Mucosa of rectum (tissue), 2 donors: ENCODE measurements around the gene DHRS7.
A peak's percentile ranks its signal among the peaks of the same experiment; 100 is the strongest.

ENCODE experiments used
- H3K27ac ChIP-seq, 2 donors: one replicate each; pipeline ENCODE4 v1.7.0; 2013; ENCODE audit warnings: inconsistent platforms in 2 of 2, low read depth in 2 of 2, low read length in 2 of 2
- H3K27me3 ChIP-seq, 2 donors: one replicate each; pipeline ENCODE4 v1.7.0; 2013; ENCODE audit warnings: low read length in 2 of 2; ENCODE audit not compliant: control insufficient read depth in 2 of 2, insufficient read depth in 2 of 2
- H3K36me3 ChIP-seq, 2 donors: one replicate each; pipeline ENCODE4 v1.7.0; 2013; ENCODE audit warnings: low read length in 2 of 2; ENCODE audit not compliant: control insufficient read depth in 2 of 2, insufficient read depth in 2 of 2
- H3K4me1 ChIP-seq, 2 donors: one replicate each; pipeline ENCODE4 v1.7.0; 2013; ENCODE audit warnings: low read length in 2 of 2, mild to moderate bottlenecking in 1 of 2; ENCODE audit not compliant: control insufficient read depth in 2 of 2, insufficient read depth in 2 of 2
- H3K4me3 ChIP-seq, 2 donors: one replicate each; pipeline ENCODE4 v1.7.0; 2013; ENCODE audit warnings: low read length in 2 of 2
- H3K9ac ChIP-seq, 2 donors: one replicate each; pipeline ENCODE4 v1.7.0; 2013; ENCODE audit warnings: low read length in 2 of 2, low read depth in 1 of 2, mild to moderate bottlenecking in 1 of 2
- H3K9me3 ChIP-seq, 2 donors: one replicate each; pipeline ENCODE4 v1.7.0; 2013; ENCODE audit warnings: low read length in 2 of 2; ENCODE audit not compliant: control insufficient read depth in 2 of 2
- donor health status: healthy.
- donor health status: Normal muscosa, but diverticular disease.

The DHRS7 gene

DNA sequence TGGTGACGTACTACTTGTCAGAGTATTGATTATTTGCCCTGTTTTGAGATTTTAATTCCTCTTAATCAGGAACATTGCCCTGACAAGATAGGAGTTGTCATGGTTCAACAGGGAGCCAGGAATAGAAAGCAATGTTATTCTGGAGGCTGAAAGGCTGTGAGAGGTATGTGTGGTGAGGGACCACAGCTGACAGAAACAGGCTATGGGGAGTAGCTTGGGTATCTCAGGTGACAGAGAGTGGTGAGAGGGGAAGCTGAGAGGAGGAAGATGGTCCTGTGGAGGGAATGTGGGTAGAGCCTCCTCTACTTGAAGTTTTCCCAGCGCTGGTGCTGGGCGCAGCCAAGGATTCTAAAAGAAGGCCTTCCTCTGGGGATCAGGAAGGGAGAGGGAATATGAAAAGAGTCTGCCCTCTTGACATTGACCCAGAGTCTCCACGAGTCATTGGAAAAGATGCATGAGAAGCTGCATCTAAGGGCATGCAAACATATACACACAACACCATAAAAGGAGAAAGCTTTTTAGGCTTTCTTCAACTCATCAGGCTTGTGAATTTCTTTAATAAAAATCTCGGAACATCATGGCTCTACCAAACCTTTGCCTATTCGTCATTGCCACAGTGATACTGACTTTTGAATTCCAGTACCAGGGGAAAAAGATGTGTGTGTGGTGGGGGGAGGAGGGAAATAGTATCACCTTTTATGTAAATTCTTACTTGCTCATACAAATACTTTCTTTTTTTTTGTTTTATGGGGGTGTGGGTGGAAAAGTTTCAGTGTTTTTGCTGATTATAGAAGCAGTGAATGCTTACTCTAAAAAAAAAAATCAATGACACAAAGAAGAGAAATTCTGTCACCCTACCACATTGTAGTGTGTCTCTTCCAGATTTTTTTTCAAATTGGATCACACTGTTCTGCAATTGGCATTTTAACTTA, 39.9 kb upstream of the DHRS7 start:
- Histone ChIP-seq H3K36me3 (no peaks in the 10 kb centered on the region), H3K4me1 (peaks cover 0 to 5% of the 10 kb centered on the region in 2 donors), H3K9ac (no peak overlapping the region), H3K4me3 (no peak overlapping the region), H3K27ac (peak overlapping the region in 1 of 2 donors; percentile 17), H3K9me3 (no peaks in the 10 kb centered on the region), H3K27me3 (no peaks in the 10 kb centered on the region)

- Histone ChIP-seq H3K4me3 (peak overlapping the region in 1 of 2 donors; percentile 37), H3K27ac (peak overlapping the region in 1 of 2 donors; percentile 17), H3K9ac (no peak overlapping the region), H3K9me3 (no peaks in the 10 kb centered on the region), H3K36me3 (no peaks in the 10 kb centered on the region), H3K4me1 (peaks cover 0 to 5% of the 10 kb centered on the region in 2 donors), H3K27me3 (no peaks in the 10 kb centered on the region)
Measured at GRCh38 chr14:60204104-60204842, 39.1 kb upstream of the DHRS7 start.

- Histone ChIP-seq H3K27me3 (no peaks in the 10 kb centered on the region), H3K36me3 (no peaks in the 10 kb centered on the region), H3K4me3 (no peak overlapping the region), H3K27ac (no peak overlapping the region), H3K9ac (no peak overlapping the region), H3K4me1 (no peaks in the 10 kb centered on the region), H3K9me3 (no peaks in the 10 kb centered on the region)
Measured at GRCh38 chr14:60199321-60199720, 34.1 kb upstream of the DHRS7 start.

DNA sequence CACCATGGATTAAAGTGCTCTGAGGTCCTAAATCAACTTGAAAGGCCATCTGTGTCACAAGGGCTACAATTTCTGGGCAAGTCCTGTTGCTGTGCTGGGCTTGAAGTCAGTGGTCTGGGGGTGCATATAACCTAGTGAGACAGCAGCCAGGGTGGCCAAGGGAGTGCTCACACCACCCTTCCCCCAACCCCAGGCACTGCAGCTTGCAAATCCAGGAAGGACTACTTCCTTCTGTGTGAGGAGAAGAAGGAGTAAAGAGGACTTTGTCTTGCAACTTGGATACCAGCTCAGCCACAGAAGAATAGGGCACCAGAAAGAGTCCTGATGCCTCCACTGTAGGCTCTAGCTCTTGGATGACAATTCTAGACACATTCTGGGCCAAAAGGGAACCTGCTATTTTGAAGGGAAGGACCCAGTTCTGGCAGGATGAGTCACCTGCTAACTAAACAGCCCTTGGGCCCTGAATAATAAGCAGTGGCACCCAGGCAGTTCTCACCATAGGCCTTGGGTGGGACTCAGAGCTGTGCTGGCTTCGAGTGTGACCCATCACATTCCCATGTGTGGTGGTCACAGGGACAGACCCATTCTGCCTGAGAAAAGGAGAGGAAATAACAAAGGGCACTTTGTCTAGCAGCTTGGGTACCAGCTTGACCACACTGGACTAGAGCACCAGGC, 32.6 kb upstream of the DHRS7 start:
- no peaks in the 10 kb centered on the region for H3K4me1 ChIP-seq
- H3K27ac ChIP-seq = no peak overlapping the region
- no peaks in the 10 kb centered on the region for H3K36me3 ChIP-seq
- no peak overlapping the region for H3K9ac ChIP-seq
- H3K4me3 ChIP-seq = no peak overlapping the region
- no peaks in the 10 kb centered on the region for H3K9me3 ChIP-seq
- no peaks in the 10 kb centered on the region for H3K27me3 ChIP-seq

DNA sequence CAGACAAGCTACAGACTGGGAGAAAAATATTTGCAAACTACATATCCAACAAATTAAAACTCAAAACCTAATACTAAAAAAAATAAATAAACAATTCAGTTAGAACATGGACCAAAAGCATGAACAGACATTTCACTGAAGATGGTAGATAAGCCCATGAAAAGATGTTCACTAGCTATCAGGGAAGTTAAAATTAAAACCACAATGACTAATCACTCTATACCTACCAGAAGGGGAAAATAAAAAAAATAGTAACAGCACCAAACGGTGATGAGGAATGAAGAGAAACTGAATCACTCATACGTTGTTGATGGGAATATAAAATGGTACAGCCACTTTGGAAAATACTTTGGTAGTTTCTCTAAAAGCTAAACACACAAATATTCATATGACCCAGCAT, 31.1 kb upstream of the DHRS7 start:
- H3K27ac ChIP-seq = no peak overlapping the region
- no peaks in the 10 kb centered on the region for H3K4me1 ChIP-seq
- H3K27me3 ChIP-seq = no peaks in the 10 kb centered on the region
- no peak overlapping the region for H3K9ac ChIP-seq
- no peaks in the 10 kb centered on the region for H3K9me3 ChIP-seq
- H3K36me3 ChIP-seq = no peaks in the 10 kb centered on the region
- H3K4me3 ChIP-seq = no peak overlapping the region

DNA sequence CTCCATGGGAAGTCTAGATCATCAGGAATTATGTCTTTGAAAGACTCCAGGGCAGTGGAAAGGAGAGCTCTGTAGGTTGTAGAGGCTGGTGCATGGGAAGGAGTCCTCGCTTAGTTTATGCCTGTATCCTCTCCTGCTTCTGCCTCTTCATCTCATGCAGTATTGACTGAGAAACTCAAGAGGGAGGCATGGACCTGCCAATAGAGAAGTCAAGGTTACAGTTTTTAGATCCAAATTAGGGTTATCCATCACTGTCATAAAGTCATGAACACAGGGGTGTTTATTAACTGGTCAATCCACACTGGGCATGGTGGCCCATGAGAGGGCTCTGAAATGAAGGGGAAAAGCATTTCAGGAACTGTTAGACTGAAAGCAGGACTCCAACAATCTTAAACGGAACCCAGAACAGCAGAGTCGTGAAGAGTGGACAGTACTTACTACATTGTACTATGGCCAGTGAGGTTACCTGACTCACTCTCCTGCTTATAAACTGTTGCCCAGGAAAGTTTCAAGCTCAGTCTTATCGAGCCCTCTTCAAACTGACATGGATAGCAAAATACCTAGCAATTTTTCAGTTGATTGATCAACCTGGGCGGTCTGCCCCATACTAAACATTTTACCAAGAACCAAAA, 30.1 kb upstream of the DHRS7 start:
- H3K9me3 ChIP-seq = no peaks in the 10 kb centered on the region
- no peaks in the 10 kb centered on the region for H3K36me3 ChIP-seq
- no peak overlapping the region for H3K9ac ChIP-seq
- no peaks in the 10 kb centered on the region for H3K27me3 ChIP-seq
- no peak overlapping the region for H3K4me3 ChIP-seq
- no peak overlapping the region for H3K27ac ChIP-seq
- H3K4me1 ChIP-seq = no peaks in the 10 kb centered on the region

DNA sequence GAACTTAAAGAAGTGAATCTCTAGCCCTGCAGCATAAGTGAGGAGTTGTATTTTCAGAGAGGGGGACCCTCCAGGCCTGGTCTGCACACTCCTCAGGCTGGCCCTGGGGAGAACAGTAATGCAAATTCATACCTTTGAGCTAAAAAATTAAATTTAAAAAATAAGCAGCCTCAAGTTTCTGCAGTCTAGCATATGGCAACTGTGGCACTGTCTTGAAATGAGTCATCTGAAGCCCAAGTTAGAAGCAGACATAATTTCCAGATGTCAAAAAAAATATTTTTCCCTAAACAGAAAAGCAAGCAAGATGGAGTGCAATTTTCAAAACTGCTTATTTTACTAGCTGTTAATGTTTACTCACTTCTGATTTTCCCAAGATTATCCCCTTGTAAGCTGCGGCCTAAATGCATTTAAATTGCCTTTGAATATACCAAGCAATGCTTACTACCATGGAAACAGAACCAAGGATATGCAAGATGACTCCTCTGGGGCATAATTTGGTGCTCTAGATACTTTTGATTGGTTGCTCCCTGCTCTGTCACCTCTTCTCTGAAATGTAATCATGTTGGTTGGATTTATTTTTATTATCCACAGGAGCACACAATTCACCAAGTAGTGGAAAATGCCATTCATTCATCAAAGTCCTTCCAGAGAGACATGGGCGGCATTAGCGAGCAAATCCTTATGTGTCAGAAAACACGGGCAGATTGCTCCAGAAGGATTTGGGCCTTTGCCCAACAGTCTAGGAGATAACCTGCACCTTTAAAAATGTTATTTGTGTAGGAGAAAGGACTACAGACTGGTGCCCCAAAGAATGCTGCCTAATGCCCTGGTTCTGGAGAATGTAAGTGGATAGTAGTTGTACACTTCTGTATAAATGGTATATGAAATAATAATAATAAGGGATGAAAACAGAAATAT, 25.0 kb upstream of the DHRS7 start:
- H3K36me3 ChIP-seq = no peaks in the 10 kb centered on the region
- H3K4me1 ChIP-seq = no peaks in the 10 kb centered on the region
- H3K9ac ChIP-seq = no peak overlapping the region
- H3K4me3 ChIP-seq = no peak overlapping the region
- H3K27ac ChIP-seq = no peak overlapping the region
- no peaks in the 10 kb centered on the region for H3K9me3 ChIP-seq
- no peaks in the 10 kb centered on the region for H3K27me3 ChIP-seq

DNA sequence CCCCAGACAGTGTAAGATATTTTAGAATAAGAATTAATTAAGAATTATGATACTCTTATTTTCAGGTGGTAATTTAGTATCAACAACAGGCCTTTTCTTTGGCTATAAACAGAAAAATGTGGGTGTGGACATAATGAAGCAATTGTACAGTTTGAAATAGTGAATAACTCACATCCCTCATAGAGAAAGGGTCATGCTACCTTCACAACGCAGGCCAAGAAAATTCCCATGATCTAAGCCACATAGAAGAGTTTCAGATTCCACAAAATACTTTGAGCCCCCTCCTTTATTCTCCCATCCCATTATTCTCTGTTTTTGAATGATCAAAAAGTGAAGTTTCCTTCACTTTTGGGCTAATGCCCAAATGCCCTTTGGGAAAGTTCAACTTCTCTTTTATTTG, 23.5 kb upstream of the DHRS7 start:
- no peaks in the 10 kb centered on the region for H3K4me1 ChIP-seq

GRCh38 chr14:60188115-60188514, 22.9 kb upstream of the DHRS7 start:
- Histone ChIP-seq H3K36me3 (no peaks in the 10 kb centered on the region), H3K4me3 (no peak overlapping the region), H3K4me1 (no peaks in the 10 kb centered on the region), H3K9me3 (no peaks in the 10 kb centered on the region), H3K27me3 (no peaks in the 10 kb centered on the region), H3K9ac (no peak overlapping the region), H3K27ac (no peak overlapping the region)

More for the DNA sequence above, 23.5 kb upstream of the DHRS7 start:
- H3K9ac ChIP-seq = no peak overlapping the region
- no peak overlapping the region for H3K27ac ChIP-seq
- no peaks in the 10 kb centered on the region for H3K27me3 ChIP-seq
- H3K36me3 ChIP-seq = no peaks in the 10 kb centered on the region
- H3K9me3 ChIP-seq = no peaks in the 10 kb centered on the region
- H3K4me3 ChIP-seq = no peak overlapping the region
